Activated T-helper 1 cell treated with anti-CD3 and anti-CD28 coated beads, Interleukin-2, amount 50 U/mL, for 16 hours (primary cell): ENCODE results near the gene BMAL1.
"Not testable (repeated sequence)": the region's sequence is repeated elsewhere in the genome, so short reads cannot be mapped to it uniquely, and the experiment has no call there.

Experiments
- DNase-seq, 2 donors: peaks; one replicate each; pipeline ENCODE4 v3.0.0-alpha.2; 2020; ENCODE audit warnings: low read depth in 1 of 2, low spot score in 1 of 2

BMAL1 gene

DNA sequence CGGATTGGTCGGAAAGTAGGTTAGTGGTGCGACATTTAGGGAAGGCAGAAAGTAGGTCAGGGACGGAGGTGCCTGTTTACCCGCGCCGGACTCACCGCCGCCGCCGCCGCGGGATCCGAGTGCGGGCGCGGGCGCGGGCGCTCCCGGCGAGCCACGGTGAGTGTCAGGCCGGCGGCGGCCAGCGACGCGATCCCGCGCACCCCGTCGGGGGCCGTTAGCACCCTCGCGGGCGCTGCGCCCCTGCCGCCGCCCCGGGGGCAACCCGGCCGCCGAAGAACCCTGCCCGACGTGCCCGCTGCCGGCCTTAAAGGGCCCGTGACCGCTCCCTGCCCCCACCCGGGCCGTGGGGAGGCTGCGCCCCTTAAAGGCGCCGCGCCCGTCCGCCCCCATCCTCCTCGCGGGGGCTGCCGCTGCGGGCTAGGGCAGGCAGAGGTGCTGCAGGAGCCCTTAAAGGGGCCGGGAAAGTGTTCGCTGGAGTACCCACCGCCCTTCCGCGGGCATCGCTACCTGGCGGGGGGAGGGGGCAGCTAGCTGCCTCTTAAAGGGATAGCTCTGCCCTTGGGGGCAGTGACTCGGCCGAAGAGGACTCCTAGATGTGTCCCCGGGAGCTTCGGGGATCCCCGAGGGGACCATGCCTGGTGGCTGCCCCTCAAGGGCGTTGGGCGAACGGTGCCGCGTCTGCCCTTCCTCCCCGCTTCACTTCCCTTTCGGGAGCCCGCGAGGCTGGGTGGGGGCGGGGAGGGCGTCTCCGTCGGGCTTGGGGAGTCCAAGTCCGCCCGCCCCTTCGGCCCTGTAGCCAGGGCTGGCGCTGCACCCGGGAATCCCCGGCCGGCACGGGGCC is at the start of gene BMAL1:
TSS of gene BMAL1 (plus strand) at position 23 of the 841 bp plus-strand sequence. CDS start 76,519 bp downstream, outside the sequence.
- DNase-seq, result peak; percentile 26 to 39

- DNase-seq, result no peak
Observed at GRCh38 chr11:13228572-13228971, 49.0 kb upstream of the BMAL1 start.

DNA sequence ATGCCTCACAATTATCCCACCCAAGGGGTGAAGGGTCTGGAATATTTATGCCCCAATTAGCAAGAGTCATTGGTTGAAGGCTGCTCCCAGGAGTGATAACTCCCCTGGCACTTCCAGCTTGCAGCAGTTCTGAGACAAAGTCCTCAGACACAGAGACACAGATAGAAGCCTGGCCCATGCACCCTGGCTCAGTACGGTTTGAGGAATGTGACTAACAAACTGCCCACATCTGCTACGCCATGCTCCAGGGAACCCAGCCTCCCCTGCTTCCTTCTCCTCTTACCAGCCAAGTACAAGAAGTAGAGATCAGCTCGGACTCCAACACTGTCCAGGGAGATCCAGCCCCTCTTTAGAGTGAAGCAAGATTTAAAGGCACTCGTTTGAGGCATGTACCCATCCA is 48.5 kb upstream of the BMAL1 start:
- DNase-seq, result no peak

DNA sequence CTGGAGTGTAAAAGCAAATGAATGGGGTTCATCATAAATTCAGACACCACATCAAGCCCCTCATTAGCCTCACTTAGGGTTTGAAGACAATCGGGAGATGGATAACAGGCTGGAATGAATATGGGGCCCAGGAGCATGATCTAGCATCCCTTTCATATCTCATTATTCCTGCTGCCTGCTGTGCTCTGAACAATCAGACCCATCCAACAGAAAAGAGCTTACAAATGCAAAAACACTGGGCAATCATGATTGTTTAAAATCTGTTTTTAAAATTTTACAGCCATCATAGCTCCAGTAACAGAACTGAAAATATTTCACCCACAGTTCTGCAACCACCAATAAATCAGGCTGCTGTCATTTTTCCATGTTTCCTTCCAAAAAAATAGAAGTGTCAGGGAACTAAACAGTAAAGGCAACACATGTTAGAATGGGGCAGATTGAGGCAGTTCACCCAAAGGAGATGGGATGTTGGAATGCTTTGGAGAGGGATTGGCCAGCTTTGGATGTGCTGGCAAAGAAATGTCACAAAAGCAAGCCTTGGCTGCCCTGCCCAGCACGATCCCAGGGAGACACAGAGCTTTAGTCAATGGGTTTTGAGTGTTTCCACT is 47.8 kb upstream of the BMAL1 start:
- DNase-seq, result no peak

- no peak for DNase-seq
Observed at GRCh38 chr11:13233173-13233745, 44.3 kb upstream of the BMAL1 start.

- DNase-seq, result no peak
Observed at GRCh38 chr11:13235895-13236294, 41.7 kb upstream of the BMAL1 start.

GRCh38 chr11:13236626-13237025 is 41.0 kb upstream of the BMAL1 start:
- DNase-seq, result no peak

DNA sequence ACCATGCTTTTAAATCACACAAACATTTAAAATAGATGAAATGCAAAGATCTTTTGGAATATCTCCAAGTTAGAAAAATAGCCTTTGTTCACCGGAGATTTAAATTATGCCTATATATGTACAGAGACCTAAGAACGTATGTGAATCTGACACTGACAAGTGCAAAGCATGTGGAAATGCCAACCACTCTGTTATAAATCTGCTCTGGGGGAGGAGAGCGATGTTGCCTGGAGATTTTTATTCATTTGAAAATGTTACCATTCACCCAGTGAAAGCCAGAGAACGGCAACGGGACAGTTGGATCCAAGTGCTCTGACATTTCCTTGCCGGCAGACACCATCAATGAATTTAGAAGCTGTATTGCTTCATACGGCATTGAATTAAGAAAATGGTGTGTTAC is 39.8 kb upstream of the BMAL1 start:
- DNase-seq, result no peak

- peak; percentile 7 to 9 for DNase-seq
Observed at GRCh38 chr11:13238879-13239514, 38.6 kb upstream of the BMAL1 start.

DNA sequence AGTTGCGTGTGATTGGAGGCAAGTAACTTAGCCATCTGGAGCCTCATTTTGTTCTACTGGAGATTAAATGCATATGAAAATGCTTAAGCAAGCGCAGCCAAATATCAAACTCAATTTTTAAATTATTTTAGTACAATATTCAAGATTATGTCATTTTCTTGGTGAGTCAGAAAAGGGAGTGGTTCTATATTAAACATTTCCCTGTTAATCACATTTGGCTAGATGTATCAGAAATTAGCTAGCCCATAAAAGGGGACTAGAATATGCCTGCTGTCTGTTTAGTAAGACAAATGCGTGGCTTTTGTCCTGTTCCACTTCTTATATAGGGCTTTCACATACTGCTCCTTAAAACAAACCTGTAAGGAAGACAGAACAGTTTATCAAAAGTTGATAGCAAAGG is 35.0 kb upstream of the BMAL1 start:
- no peak for DNase-seq

DNA sequence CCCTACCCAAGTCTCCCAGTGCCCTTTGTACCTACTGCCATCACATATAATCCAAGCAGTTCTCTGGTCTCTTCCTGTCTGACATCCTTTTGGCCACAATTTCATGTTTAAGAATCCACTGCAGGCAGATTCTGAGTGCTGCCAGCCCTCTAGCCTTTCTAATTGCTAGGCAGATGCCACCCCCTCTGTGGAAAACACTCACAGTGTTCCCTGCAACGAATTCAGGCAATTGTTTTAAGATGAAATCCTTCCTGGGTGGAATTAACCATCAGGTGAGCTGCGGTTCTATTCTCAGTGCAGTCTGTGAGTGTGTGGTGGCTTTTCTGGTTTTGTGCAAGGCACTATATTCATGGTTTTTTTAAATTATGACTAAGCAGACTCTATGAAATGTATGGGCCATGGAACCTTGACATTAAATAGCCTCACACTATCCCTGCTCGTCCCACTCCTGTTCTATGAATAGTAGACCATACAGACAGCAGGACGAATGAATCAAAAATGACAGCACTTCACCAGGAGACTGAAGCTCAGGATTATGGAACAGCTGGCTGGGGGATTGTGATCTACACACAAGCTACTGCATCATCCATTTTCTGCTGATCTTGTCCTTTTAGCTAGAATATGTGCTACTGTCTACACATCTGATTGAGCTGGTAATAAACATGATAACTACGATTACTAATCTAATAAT is 29.8 kb upstream of the BMAL1 start:
- no peak for DNase-seq

- DNase-seq, result no peak
Observed at GRCh38 chr11:13249177-13249576, 28.4 kb upstream of the BMAL1 start.

DNA sequence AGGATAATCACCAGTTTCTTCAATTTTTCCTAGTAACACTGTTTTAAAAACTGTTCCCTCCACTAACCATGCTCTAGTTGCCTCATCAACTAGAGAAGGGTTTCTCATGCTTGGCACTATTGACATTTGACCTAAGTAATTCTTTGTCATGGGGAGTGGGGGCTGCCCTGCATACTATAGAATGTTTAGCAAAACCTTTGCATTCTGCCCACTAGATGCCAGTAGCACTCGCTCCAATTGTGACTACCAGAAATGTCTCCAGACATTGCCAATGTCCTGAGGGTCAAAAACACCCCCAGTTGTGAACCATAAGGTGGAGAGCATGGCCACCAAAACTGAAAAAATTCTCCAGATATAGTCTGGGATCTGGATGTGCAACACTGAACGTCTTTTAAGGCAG is 27.6 kb upstream of the BMAL1 start:
- no peak for DNase-seq

DNA sequence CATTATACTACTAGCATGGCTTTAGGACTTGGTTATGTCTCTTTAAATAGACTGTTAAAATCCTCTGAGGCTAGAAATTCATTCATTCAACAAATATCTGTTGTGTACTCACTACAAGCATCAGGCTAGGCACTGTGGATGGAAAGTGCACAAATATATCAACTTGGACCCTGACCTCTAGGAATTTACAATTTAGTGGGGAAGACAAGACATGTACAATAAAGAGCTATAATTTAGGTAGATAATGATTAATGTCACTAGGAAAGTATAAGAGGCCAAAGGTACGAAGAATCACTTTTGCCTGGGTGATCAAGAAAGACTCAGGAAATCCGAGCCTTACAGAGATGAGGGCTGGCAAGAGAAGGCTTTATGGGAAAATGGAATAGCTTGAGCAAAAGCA is 25.6 kb upstream of the BMAL1 start:
- no peak for DNase-seq

- no peak for DNase-seq
Observed at GRCh38 chr11:13252438-13252837, 25.2 kb upstream of the BMAL1 start.

DNA sequence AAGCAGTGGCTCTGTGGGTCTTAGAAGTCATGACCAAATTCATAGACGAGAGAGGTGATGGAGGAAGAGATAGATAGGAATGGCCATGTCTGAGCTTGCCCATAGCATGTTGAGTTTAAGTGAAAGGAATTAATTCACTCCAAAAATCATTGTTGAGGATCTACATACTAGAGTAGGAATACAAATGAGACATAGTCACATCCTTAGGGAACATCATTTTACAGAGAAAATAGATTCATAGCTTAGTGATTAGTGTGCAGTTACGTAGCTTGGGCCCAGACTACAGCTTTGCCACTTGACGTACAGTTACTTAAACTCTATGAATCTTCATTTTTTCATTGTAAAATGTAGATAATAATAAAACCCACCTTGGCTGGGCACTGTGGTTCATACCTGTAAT is 21.4 kb upstream of the BMAL1 start:
- DNase-seq, result no peak

DNA sequence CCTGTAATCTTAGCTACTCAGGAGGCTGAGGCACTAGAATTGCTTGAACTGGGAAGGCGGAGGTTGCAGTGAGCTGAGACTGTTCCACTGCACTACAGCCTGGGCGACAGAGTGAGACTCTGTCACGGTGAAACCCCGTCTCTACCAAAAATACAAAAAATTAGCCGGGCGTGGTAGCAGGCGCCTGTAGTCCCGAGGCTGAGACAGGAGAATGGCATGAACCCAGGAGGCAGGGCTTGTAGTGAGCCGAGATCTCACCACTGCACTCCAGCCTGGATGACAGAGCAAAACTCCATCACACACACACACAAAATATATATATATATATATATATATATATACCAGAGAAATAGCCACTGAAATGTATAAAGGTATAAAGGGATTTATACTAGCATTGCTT is 19.5 kb upstream of the BMAL1 start:
- DNase-seq, result not testable (repeated sequence)

- DNase-seq, result no peak
Observed at GRCh38 chr11:13258855-13259254, 18.7 kb upstream of the BMAL1 start.

DNA sequence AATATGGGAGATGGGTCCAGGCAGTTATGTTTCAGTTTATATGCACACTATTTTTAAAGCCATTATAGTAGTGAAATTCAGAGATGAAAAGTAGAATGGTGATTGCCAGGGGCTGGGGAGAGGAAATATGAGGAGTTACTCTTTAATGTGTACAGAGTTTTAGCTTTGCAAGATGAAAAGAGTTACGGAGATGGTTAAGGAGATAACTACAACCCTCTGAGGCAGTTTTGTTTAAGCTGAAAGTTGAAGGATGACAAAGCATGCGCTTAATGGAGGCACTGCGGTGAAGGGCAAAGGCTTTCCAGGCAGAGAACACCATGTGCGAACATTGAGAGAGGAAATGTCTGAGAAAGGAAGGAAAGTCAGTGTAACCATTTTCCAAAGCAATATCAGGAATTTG is 18.2 kb upstream of the BMAL1 start:
- DNase-seq, result no peak

- DNase-seq, result no peak
Observed at GRCh38 chr11:13260201-13260962, 17.2 kb upstream of the BMAL1 start.
